GM18526 (cell line): ENCODE results near the gene UNC5C.

ENCODE experiments used
- POLR2A ChIP-seq: IDR thresholded peaks from 3 replicates; pipeline ENCODE4 v1.6.1; 2011; ENCODE audit not compliant: insufficient read length; ENCODE audit errors: extremely low read depth

UNC5C gene

GRCh38 chr4:95204267-95204844 is 344.4 kb downstream of the UNC5C start:
- no peak for TF ChIP-seq POLR2A

GRCh38 chr4:95198961-95199360 is 349.8 kb downstream of the UNC5C start:
- TF ChIP-seq POLR2A, result no peak

GRCh38 chr4:95197353-95197752 is 351.4 kb downstream of the UNC5C start:
- no peak for TF ChIP-seq POLR2A

GRCh38 chr4:95193391-95194224 is 355.2 kb downstream of the UNC5C start:
- no peak for TF ChIP-seq POLR2A

- TF ChIP-seq POLR2A, result no peak
Measured at GRCh38 chr4:95191537-95191936, 357.2 kb downstream of the UNC5C start.

- TF ChIP-seq POLR2A, result no peak
Measured at GRCh38 chr4:95190751-95191436, 357.9 kb downstream of the UNC5C start.

- no peak for TF ChIP-seq POLR2A
Measured at GRCh38 chr4:95188701-95189370, 359.9 kb downstream of the UNC5C start.

GRCh38 chr4:95186666-95187065 is 362.1 kb downstream of the UNC5C start:
- TF ChIP-seq POLR2A, result no peak

- TF ChIP-seq POLR2A, result no peak
Measured at GRCh38 chr4:95183656-95184408, 364.9 kb downstream of the UNC5C start.

GRCh38 chr4:95181996-95182306 is 366.8 kb downstream of the UNC5C start:
- no peak for TF ChIP-seq POLR2A

GRCh38 chr4:95181243-95181995 is 367.4 kb downstream of the UNC5C start:
- no peak for TF ChIP-seq POLR2A

GRCh38 chr4:95180531-95181242 is 368.1 kb downstream of the UNC5C start:
- no peak for TF ChIP-seq POLR2A

GRCh38 chr4:95178938-95179337 is 369.8 kb downstream of the UNC5C start:
- TF ChIP-seq POLR2A, result no peak

- TF ChIP-seq POLR2A, result no peak
Measured at GRCh38 chr4:95170176-95170575, 378.6 kb downstream of the UNC5C start.

GRCh38 chr4:95167805-95168204 is 381.0 kb downstream of the UNC5C start:
- TF ChIP-seq POLR2A, result no peak
